BJ (cell line): ENCODE measurements around the gene CTNND2. TPM values are rescaled to one million over a fixed set of nuclear protein-coding genes. Genes with fewer than 3 reads are reported as not detected.
"Not testable (repeated sequence)": the region's sequence is repeated elsewhere in the genome, so short reads cannot be mapped to it uniquely, and the experiment has no call there.

Experiments
- CTCF ChIA-PET: fragments of 350-600 bp; formaldehyde crosslinking; extraction: SDS; loops from one replicate; lab custom pipeline; 2021; ENCODE audit warnings: antibody characterized with exemption, inconsistent platforms; lab: Yijun Ruan, JAX
- POLR2A ChIA-PET: fragments of 300-600 bp; sonication (Branson Sonifier 250); formaldehyde crosslinking; extraction: SDS; loops from one replicate; lab custom pipeline; 2021; ENCODE audit warnings: antibody characterized with exemption; lab: Charles Lee
- DNase-seq: peaks from one replicate; pipeline ENCODE4 v3.0.0-alpha.2; 2011; ENCODE audit warnings: low read depth
- H3K27me3 ChIP-seq: 2 replicates; pipeline ENCODE4 v1.6.0; 2011; ENCODE audit warnings: low read length; ENCODE audit not compliant: control insufficient read depth, insufficient read depth
- H3K36me3 ChIP-seq: 2 replicates; pipeline ENCODE4 v1.5.1; 2011; ENCODE audit warnings: low read length; ENCODE audit not compliant: control insufficient read depth, insufficient read depth
- H3K4me3 ChIP-seq: 2 replicates; pipeline ENCODE4 v1.5.1; 2011; ENCODE audit warnings: low read depth, mild to moderate bottlenecking, control low read depth, low read length
- CTCF ChIP-seq: IDR thresholded peaks from 2 replicates; pipeline ENCODE4 v1.5.1; 2011; ENCODE audit warnings: low read depth, mild to moderate bottlenecking, control low read depth, inconsistent platforms, low read length, moderate library complexity; ENCODE audit not compliant: insufficient read depth
- polyA plus RNA-seq: library from polyadenylated mRNA; depleted of rRNA; stranded (reverse); fragments of >200 nt; gene quantifications from 2 replicates; pipeline ENCODE4 v1.2.3, GENCODE V29; 2011

The CTNND2 gene
- polyA plus RNA-seq, 1 experiment, result not detected

GRCh38 chr5:11012295-11012694, 892.0 kb downstream of the CTNND2 start:
- TF ChIP-seq CTCF, result no peak

GRCh38 chr5:11010429-11011210, 893.6 kb downstream of the CTNND2 start:
- DNase-seq, result no peak
- no peaks in the 10 kb centered on the region for H3K36me3 ChIP-seq
- H3K27me3 ChIP-seq, result peaks cover 1% of the 10 kb centered on the region
- CTCF ChIA-PET, result interaction anchor here (1.6 kb wide), 1 partner anchor 23 kb away, joined by 4 read pairs; no protein-coding TSS in a partner anchor
- TF ChIP-seq CTCF, result no peak
- no peak overlapping the region for H3K4me3 ChIP-seq
- POLR2A ChIA-PET, result no interaction called here

More at GRCh38 chr5:11012295-11012694, 892.0 kb downstream of the CTNND2 start:
- POLR2A ChIA-PET, result no interaction called here
- no peaks in the 10 kb centered on the region for H3K36me3 ChIP-seq
- no peak overlapping the region for H3K4me3 ChIP-seq
- no peak for DNase-seq
- H3K27me3 ChIP-seq, result no peaks in the 10 kb centered on the region; the same call in none of the 2 replicates
- CTCF ChIA-PET, result interaction anchor here (1.6 kb wide), 1 partner anchor 25 kb away, joined by 4 read pairs; no protein-coding TSS in a partner anchor

GRCh38 chr5:11009576-11009975, 894.7 kb downstream of the CTNND2 start:
- no peak for DNase-seq
- TF ChIP-seq CTCF, result no peak
- Histone ChIP-seq H3K4me3 (no peak overlapping the region), H3K27me3 (peaks cover 4% of the 10 kb centered on the region), H3K36me3 (no peaks in the 10 kb centered on the region)
- CTCF ChIA-PET, result no interaction called here
- POLR2A ChIA-PET, result no interaction called here

GRCh38 chr5:11007269-11007870, 896.9 kb downstream of the CTNND2 start:
- H3K36me3 ChIP-seq, result no peaks in the 10 kb centered on the region
- TF ChIP-seq CTCF, result no peak
- peaks cover 4% of the 10 kb centered on the region for H3K27me3 ChIP-seq
- POLR2A ChIA-PET, result no interaction called here
- CTCF ChIA-PET, result no interaction called here
- no peak for DNase-seq
- no peak overlapping the region for H3K4me3 ChIP-seq

GRCh38 chr5:11004523-11004922, 899.7 kb downstream of the CTNND2 start:
- H3K4me3 ChIP-seq, DNase-seq, POLR2A ChIA-PET, H3K27me3 ChIP-seq, H3K36me3 ChIP-seq, CTCF ChIA-PET: not testable (repeated sequence)
